LNCAP (cell line): ENCODE data around the gene ITCH.

Experiments used
- TF ChIP-seq, protein P1 (sequence below): fragments of 450-650 bp; IDR thresholded peaks from 2 replicates; pipeline ENCODE4 v1.5.1; 2017; ENCODE audit warnings: mild to moderate bottlenecking

Gene ITCH

DNA sequence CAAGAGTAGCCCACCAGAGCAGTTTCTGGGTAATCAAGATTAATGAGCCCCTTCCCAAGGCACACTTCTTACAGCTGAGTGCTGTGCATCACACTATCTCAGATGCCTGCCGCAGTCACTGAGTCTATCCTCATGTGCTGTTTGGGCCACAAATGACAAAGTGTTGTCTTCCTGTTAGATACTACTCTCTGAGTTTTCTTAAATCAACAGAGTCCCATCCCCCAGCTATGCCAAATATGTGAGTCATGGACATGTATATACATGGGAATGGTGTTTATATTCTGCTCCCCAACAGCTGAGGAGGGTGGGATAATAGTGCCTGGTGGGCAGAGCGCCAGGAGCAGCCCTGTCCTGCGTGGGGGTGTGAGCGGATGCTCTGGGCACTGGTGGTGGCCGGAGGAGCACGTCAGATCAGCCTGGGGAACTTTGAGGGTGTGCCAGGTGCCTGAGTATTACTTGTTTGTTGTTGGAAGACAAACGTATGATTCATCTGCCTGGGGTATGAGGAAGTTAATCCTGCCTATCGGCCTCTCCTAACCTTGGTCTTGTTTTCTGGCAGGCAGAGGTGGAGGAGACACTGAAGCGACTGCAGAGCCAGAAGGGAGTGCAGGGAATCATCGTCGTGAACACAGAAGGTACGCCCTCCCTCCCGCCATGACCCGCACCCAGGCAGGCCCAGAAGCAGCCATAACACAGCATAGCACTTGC is 162.8 kb downstream of the ITCH start:
- TF ChIP-seq, protein P1, sequence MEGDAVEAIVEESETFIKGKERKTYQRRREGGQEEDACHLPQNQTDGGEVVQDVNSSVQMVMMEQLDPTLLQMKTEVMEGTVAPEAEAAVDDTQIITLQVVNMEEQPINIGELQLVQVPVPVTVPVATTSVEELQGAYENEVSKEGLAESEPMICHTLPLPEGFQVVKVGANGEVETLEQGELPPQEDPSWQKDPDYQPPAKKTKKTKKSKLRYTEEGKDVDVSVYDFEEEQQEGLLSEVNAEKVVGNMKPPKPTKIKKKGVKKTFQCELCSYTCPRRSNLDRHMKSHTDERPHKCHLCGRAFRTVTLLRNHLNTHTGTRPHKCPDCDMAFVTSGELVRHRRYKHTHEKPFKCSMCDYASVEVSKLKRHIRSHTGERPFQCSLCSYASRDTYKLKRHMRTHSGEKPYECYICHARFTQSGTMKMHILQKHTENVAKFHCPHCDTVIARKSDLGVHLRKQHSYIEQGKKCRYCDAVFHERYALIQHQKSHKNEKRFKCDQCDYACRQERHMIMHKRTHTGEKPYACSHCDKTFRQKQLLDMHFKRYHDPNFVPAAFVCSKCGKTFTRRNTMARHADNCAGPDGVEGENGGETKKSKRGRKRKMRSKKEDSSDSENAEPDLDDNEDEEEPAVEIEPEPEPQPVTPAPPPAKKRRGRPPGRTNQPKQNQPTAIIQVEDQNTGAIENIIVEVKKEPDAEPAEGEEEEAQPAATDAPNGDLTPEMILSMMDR: no peak

DNA sequence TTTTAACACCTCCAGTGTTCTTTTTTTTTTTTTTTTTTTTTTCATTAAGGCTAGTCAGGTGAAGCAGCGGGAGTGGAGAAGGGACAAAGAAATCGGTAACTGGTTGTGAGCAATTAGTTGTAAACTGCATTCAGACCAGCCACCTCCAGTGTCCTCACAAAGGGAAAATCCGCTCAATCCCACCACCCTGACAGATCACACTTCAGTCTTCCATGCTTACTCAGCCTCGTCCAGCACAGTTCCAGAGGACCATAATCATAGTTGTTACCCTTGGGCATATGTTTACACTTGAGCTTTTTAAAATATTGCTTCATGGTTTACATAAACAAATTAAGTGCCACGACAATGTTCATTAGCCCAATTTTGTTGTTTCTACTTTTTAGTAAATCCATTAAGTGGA is 163.4 kb downstream of the ITCH start:
- TF ChIP-seq, protein P1: no peak

DNA sequence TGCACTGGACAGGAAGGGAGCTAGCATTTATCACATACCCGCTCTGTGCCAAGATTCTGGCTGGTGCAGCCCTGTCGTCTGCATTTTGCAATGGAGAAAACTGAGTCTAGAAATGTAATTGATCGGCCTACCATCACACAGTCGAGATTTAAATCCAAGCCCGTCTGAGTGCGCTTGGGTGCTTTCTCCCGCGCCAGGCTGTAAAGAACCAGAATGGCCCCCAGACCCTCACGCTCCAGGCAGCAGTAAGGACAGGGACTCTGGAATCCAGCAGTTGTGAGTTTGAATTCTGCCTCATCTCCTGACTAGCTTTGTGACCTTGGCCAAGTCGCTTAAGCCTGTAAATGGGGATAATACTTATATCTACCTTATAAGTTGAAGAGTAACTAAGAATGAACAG is 163.9 kb downstream of the ITCH start:
- TF ChIP-seq, protein P1: no peak

DNA sequence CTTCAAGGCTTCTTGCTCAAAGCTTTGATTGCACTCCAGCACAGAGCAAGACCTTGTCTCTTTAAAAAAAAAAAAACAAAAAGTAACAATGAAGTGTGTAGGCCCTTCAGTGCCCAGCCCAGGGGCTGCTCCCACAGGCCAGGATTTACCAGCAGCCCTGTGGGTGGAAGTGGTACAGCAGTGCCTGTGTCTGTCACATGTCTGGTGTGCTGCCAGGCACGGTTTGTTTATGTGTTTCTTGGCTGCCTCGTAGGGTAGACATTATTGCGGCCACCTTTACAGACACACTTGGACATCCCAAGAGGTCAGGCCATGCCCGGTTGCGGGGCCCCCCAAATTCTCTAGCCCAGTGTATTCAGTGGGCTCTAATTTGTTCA is 165.8 kb downstream of the ITCH start:
- TF ChIP-seq, protein P1: no peak

DNA sequence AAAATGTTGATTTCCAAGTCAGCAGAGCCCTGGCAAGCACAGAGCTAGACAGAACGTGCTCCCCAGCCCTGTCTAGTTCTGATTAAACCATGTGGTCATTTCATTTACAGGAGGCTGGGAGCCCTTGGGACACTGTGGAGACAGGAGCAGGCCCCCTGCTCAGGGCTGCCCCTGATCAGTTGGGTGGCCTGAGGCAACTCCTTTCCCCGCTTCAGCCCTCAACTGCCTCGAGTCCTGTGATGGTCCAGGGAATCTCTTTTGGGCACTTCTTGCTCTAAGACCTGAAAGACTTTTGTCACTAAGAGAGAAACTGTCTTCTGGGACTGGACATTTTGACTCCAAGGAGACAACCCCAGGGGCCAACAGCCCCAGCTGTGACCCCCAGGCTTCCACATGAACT is 166.7 kb downstream of the ITCH start:
- TF ChIP-seq, protein P1: no peak

DNA sequence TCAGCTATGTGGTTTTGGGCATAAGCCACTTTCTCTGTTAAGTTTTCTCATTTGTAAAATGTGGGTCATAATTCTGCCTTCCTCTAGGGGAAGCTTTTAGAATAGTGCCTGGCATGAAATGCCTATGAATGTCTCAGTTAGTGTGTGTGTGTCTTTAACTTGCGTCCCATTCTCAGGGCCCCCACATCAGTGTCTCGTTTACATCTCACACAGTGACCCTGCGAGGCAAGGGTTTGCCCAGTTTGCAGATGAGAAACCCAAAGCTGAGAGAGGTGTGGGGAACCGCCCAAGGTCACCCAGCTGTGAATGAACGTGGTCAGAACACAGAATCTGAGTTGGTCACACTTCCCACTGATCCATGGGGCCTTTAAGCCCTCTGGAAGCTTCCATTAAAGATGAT is 167.3 kb downstream of the ITCH start:
- TF ChIP-seq, protein P1: no peak

DNA sequence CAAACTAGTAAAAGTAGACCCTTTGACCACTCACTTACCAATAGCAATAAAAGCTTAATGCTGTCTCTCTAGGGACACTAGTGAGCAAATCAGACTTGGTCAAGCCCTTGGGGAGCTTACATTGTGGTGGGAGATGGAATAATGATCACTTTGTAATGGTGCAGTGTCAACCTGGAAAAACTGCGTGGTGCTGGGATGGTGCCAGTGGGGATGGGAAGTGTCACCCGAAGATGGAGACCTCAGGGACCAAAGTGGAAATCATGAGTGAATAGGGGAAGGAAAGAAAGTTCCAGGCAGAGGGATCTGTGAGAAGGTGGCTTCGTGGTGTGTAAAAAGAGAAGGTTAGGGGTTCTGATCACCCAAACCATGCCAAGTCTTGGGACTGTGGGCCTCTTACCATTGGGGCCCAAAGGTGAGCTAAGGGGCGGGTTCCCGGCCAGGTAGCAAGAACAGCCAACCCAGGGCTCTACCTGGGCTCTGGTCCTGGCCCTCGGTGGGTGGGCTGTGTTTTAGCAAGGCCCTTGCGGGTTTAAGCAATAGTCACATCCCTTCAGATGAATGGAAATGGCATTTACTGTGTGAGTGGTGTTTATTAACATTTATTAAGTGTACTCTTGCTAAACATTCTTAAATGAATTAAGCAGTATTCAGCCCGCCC is 168.7 kb downstream of the ITCH start:
- TF ChIP-seq, protein P1: no peak
